SK-N-SH (cell line): ENCODE results near the gene AGTR2. TPM values are rescaled to one million over a fixed set of nuclear protein-coding genes. Genes with fewer than 3 reads are reported as not detected.

Source experiments
- CTCF ChIA-PET: fragments of 300-600, 350-600 bp; formaldehyde crosslinking; extraction: SDS; loops from one replicate; lab custom pipeline; 2021; lab: Yijun Ruan, JAX
- POLR2A ChIA-PET: fragments of 350-600 bp; sonication (Branson Sonifier 250); formaldehyde crosslinking; extraction: SDS; loops from one replicate; lab custom pipeline; 2020; ENCODE audit warnings: antibody characterized with exemption, inconsistent platforms; lab: Yijun Ruan, JAX
- DNase-seq: peaks from one replicate; pipeline ENCODE4 v3.0.0; 2012
- H2AFZ ChIP-seq: fragments of 200-600 bp; sonication (generic); 2 replicates; pipeline ENCODE4 v1.8.1; 2016; ENCODE audit warnings: antibody characterized with exemption, mild to moderate bottlenecking, low read depth
- H3F3A ChIP-seq: fragments of 200-600 bp; sonication (generic); replicated peaks from 2 replicates; pipeline ENCODE3; 2016; ENCODE audit warnings: antibody characterized with exemption, mild to moderate bottlenecking; ENCODE audit not compliant: insufficient read depth
- H3K27ac ChIP-seq, 2 experiments: fragments of 200-500 bp in 1 of 2; fragments of 200-600 bp in 1 of 2; sonication (Bioruptor generic) in 1 of 2; sonication (generic), shearing (Covaris generic) in 1 of 2; 2 replicates each; pipeline versions ENCODE4 v1.5.1 to v1.6.1; 2014 to 2016; ENCODE audit warnings: low read depth in 2 of 2, inconsistent platforms in 1 of 2, low read length in 1 of 2, mild to moderate bottlenecking in 1 of 2, mixed read lengths in 1 of 2
- H3K27me3 ChIP-seq: fragments of 200-600 bp; sonication (generic), shearing (Covaris generic); 2 replicates; pipeline ENCODE4 v1.6.1; 2016; ENCODE audit warnings: mixed run types; ENCODE audit not compliant: insufficient read depth
- H3K36me3 ChIP-seq, 2 experiments: fragments of 200-500 bp in 1 of 2; fragments of 200-600 bp in 1 of 2; sonication (Bioruptor generic) in 1 of 2; sonication (generic) in 1 of 2; replicated peaks in 1 of 2; 2 replicates each; pipeline versions ENCODE3 to v1.5.1; 2014 to 2016; ENCODE audit warnings: low read length in 1 of 2, mild to moderate bottlenecking in 1 of 2; ENCODE audit not compliant: insufficient read depth in 2 of 2, control insufficient read depth in 1 of 2
- H3K4me1 ChIP-seq, 2 experiments: fragments of 200-500 bp in 1 of 2; fragments of 200-600 bp in 1 of 2; sonication (Bioruptor generic) in 1 of 2; sonication (generic), shearing (Covaris generic) in 1 of 2; 2 replicates each; pipeline versions ENCODE4 v1.5.1 to v1.6.1; 2014 to 2016; ENCODE audit warnings: low read depth in 1 of 2, low read length in 1 of 2, mixed run types in 1 of 2; ENCODE audit not compliant: insufficient read depth in 2 of 2, control insufficient read depth in 1 of 2
- H3K4me2 ChIP-seq: fragments of 200-600 bp; sonication (generic), shearing (Covaris generic); 2 replicates; pipeline ENCODE4 v1.6.1; 2017; ENCODE audit warnings: mixed run types
- H3K4me3 ChIP-seq, 2 experiments: fragments of 200-500 bp in 1 of 2; fragments of 200-600 bp in 1 of 2; sonication (Bioruptor generic) in 1 of 2; sonication (generic), shearing (Covaris generic) in 1 of 2; 2 replicates each; pipeline versions ENCODE4 v1.5.1 to v1.8.1; 2014 to 2016; ENCODE audit warnings: low read depth in 2 of 2, inconsistent platforms in 1 of 2, low read length in 1 of 2, mild to moderate bottlenecking in 1 of 2, mixed read lengths in 1 of 2, moderate library complexity in 1 of 2
- H3K79me2 ChIP-seq: fragments of 200-600 bp; sonication (generic); 2 replicates; pipeline ENCODE4 v1.8.1; 2017; ENCODE audit warnings: mild to moderate bottlenecking; ENCODE audit not compliant: insufficient read depth
- H3K9ac ChIP-seq: fragments of 200-600 bp; sonication (generic); 2 replicates; pipeline ENCODE4 v1.6.1; 2017; ENCODE audit warnings: mixed run types
- H3K9me2 ChIP-seq: fragments of 200-600 bp; sonication (generic); 2 replicates; pipeline ENCODE4 v1.6.1; 2017; ENCODE audit warnings: mixed run types
- H3K9me3 ChIP-seq: fragments of 200-600 bp; sonication (generic); 2 replicates; pipeline ENCODE4 v1.6.1; 2017; ENCODE audit warnings: mixed run types, mild to moderate bottlenecking, moderate library complexity
- H4K20me1 ChIP-seq: fragments of 200-600 bp; sonication (generic); 2 replicates; pipeline ENCODE4 v1.6.1; 2017; ENCODE audit warnings: mild to moderate bottlenecking, mixed run types; ENCODE audit not compliant: insufficient read depth
- CTCF ChIP-seq: fragments of 200-600 bp; sonication (generic); IDR thresholded peaks from 2 replicates; pipeline ENCODE4 v1.6.1; 2017; ENCODE audit warnings: antibody characterized with exemption, mild to moderate bottlenecking, moderate library complexity
- ELF1 ChIP-seq: IDR thresholded peaks from 2 replicates; pipeline ENCODE4 v1.4.0; 2012
- EP300 ChIP-seq, 2 experiments: IDR thresholded peaks; 2 replicates each; pipeline versions ENCODE4 v1.4.0 to v1.6.1; 2012; ENCODE audit warnings: borderline replicate concordance in 1 of 2, low read depth in 1 of 2, low read length in 1 of 2
- EZH2phosphoT487 ChIP-seq: fragments of 200-600 bp; sonication (generic); IDR thresholded peaks from 2 replicates; pipeline ENCODE4 v1.6.1; 2017; ENCODE audit warnings: low read depth, mixed run types, mild to moderate bottlenecking, antibody characterized with exemption, moderate library complexity, borderline replicate concordance
- FOSL2 ChIP-seq: IDR thresholded peaks from 2 replicates; pipeline ENCODE4 v1.4.0; 2012; ENCODE audit warnings: low read depth, mild to moderate bottlenecking, moderate library complexity, borderline replicate concordance
- FOXJ3 ChIP-seq: sonication (generic); formaldehyde crosslinking; IDR thresholded peaks from 2 replicates; pipeline ENCODE4 v1.5.1; 2020; ENCODE audit warnings: mild to moderate bottlenecking, missing genetic modification reagents
- GATA2 ChIP-seq: sonication (generic); formaldehyde crosslinking; IDR thresholded peaks from 2 replicates; pipeline ENCODE4 v1.5.0; 2020; ENCODE audit warnings: mild to moderate bottlenecking, missing genetic modification reagents
- IRF3 ChIP-seq: fragments of 150-350 bp; IDR thresholded peaks from 2 replicates; pipeline ENCODE4 v1.6.1; 2016; ENCODE audit warnings: mild to moderate bottlenecking, low read depth, low read length
- JUND ChIP-seq: IDR thresholded peaks from 2 replicates; pipeline ENCODE4 v1.4.0; 2012
- MAX ChIP-seq: IDR thresholded peaks from 2 replicates; pipeline ENCODE4 v1.4.0; 2012; ENCODE audit warnings: low read depth
- MEF2A ChIP-seq: IDR thresholded peaks from 2 replicates; pipeline ENCODE4 v1.4.0; 2012; ENCODE audit warnings: low read depth, borderline replicate concordance
- POLR2AphosphoS5 ChIP-seq: IDR thresholded peaks from 2 replicates; pipeline ENCODE4 v1.6.1; 2012; ENCODE audit warnings: low read depth, low read length
- REST ChIP-seq: IDR thresholded peaks from 2 replicates; pipeline ENCODE4 v1.6.1; 2012; ENCODE audit warnings: mild to moderate bottlenecking, low read depth, low read length, moderate library complexity
- RFX5 ChIP-seq: IDR thresholded peaks from 2 replicates; pipeline ENCODE4 v1.6.1; 2012; ENCODE audit warnings: mild to moderate bottlenecking, improper control_type of control experiment, low read length
- RXRA ChIP-seq: IDR thresholded peaks from 2 replicates; pipeline ENCODE4 v1.4.0; 2012; ENCODE audit warnings: low read depth, mild to moderate bottlenecking, borderline replicate concordance
- SIN3A ChIP-seq: IDR thresholded peaks from 2 replicates; pipeline ENCODE4 v1.6.1; 2012; ENCODE audit warnings: low read depth, mild to moderate bottlenecking, low read length, moderate library complexity, borderline replicate concordance
- SMC3 ChIP-seq: IDR thresholded peaks from 2 replicates; pipeline ENCODE4 v1.6.1; 2012; ENCODE audit warnings: low read depth, low read length, improper control_type of control experiment
- TAF1 ChIP-seq: IDR thresholded peaks from 2 replicates; pipeline ENCODE4 v1.6.1; 2012; ENCODE audit warnings: low read depth, mild to moderate bottlenecking, low read length, moderate library complexity, borderline replicate concordance
- TEAD4 ChIP-seq: IDR thresholded peaks from 2 replicates; pipeline ENCODE4 v1.4.0; 2012; ENCODE audit warnings: mild to moderate bottlenecking, borderline replicate concordance; ENCODE audit not compliant: insufficient read depth
- USF2 ChIP-seq: fragments of 150-350 bp; IDR thresholded peaks from 2 replicates; pipeline ENCODE4 v1.6.1; 2017; ENCODE audit warnings: antibody characterized with exemption, low read length, low read depth, borderline replicate concordance
- WGBS: methylation state at CpG from one replicate; pipeline ENCODE4 v1.1.6; 2017; ENCODE audit warnings: low lambda C conversion rate; 5-methylcytosine and 5-hydroxymethylcytosine counted together
- polyA plus RNA-seq, 3 experiments: library from polyadenylated mRNA; depleted of rRNA; stranded (reverse); fragments of >200 nt; gene quantifications; 2 replicates each; pipeline ENCODE4 v1.2.3, GENCODE V29; 2012

The AGTR2 gene
- polyA plus RNA-seq, 1 of the 3 experiments (the other 2 are of a cell fraction), result not detected

GRCh38 chrX:116172976-116173375 lies 2.4 kb downstream of the AGTR2 start:
- 24% methylated on average over 9 of the region's 9 CpGs for WGBS
- Histone ChIP-seq H2AFZ (no peak overlapping the region), H3K4me2 (no peak overlapping the region), H4K20me1 (no peaks in the 10 kb centered on the region), H3K9me2 (no peaks in the 10 kb centered on the region), H3K27ac (no peak overlapping the region), H3K9me3 (no peaks in the 10 kb centered on the region), H3K9ac (no peak overlapping the region), H3K36me3 (no peaks in the 10 kb centered on the region), H3K79me2 (no peaks in the 10 kb centered on the region), H3K4me3 (no peak overlapping the region), H3K4me1 (no peaks in the 10 kb centered on the region)
- TF ChIP-seq MAX (no peak), ELF1 (no peak), RFX5 (no peak), FOXJ3 (CRISPR knock-in tag) (no peak), TAF1 (no peak), FOSL2 (no peak)
- TF ChIP-seq, all 33 proteins: peak for 0
- POLR2A ChIA-PET, result no interaction called here
- no peaks in the 10 kb centered on the region; the same call in 1 of the 2 replicates for H3K27me3 ChIP-seq
- CTCF ChIA-PET, result no interaction called here
- no peaks in the 10 kb centered on the region for H3F3A ChIP-seq
- no peak for DNase-seq

GRCh38 chrX:116181300-116181699 lies 10.8 kb downstream of the AGTR2 start:
- CTCF ChIA-PET, result no interaction called here
- Histone ChIP-seq H3K27ac (no peak overlapping the region), H2AFZ (no peak overlapping the region), H3F3A (no peaks in the 10 kb centered on the region), H3K36me3 (no peaks in the 10 kb centered on the region), H3K9ac (no peak overlapping the region), H3K79me2 (no peaks in the 10 kb centered on the region), H3K9me3 (no peaks in the 10 kb centered on the region), H3K9me2 (no peaks in the 10 kb centered on the region), H3K4me2 (no peak overlapping the region), H3K4me3 (no peak overlapping the region), H3K27me3 (no peaks in the 10 kb centered on the region), H3K4me1 (no peaks in the 10 kb centered on the region), H4K20me1 (no peaks in the 10 kb centered on the region; the same call in 1 of the 2 replicates)
- 8% methylated on average over 1 of the region's 1 CpG for WGBS
- POLR2A ChIA-PET, result no interaction called here
- no peak for DNase-seq
- TF ChIP-seq GATA2, result no peak
- no peak for TF ChIP-seq SMC3
- no peak for TF ChIP-seq JUND
- TF ChIP-seq MEF2A, result no peak
- TF ChIP-seq CTCF, result no peak
- TF ChIP-seq SIN3A, result no peak
- TF ChIP-seq MAX, result no peak
- no peak for TF ChIP-seq EZH2phosphoT487
- TF ChIP-seq USF2, result no peak
- no peak for TF ChIP-seq POLR2AphosphoS5
- TF ChIP-seq IRF3, result no peak
- no peak for TF ChIP-seq RXRA
- TF ChIP-seq EP300 (IDR thresholded peaks at IDR 0.05; ENCODE audit: borderline replicate concordance in 1 of 2, low read depth in 1 of 2, low read length in 1 of 2), result no peak
- no peak for TF ChIP-seq REST
- TF ChIP-seq TEAD4, result no peak
- no peak for TF ChIP-seq TAF1
- TF ChIP-seq RFX5, result no peak
